ENCODE results near the gene AURKA. TPM values are rescaled to one million over a fixed set of nuclear protein-coding genes. Genes with fewer than 3 reads are reported as not detected.
"Not testable (repeated sequence)": the region's sequence is repeated elsewhere in the genome, so short reads cannot be mapped to it uniquely, and the experiment has no call there.

AURKA gene
- total RNA-seq, 2 experiments from 2014 or later: 63.2 to 105 TPM

GRCh38 chr20:56412949-56413348 lies 20.9 kb upstream of the AURKA start:
- no peak overlapping the region for H3K4me3 ChIP-seq (ENCODE audit: low read depth, low read length, poor library complexity, severe bottlenecking)
- no peak overlapping the region for H2AFZ ChIP-seq (ENCODE audit: low read length)
- no peak overlapping the region for H3K27ac ChIP-seq (ENCODE audit: low read depth, low read length, poor library complexity, severe bottlenecking)
- no peak overlapping the region for H3K4me2 ChIP-seq (ENCODE audit: low read length)
- H3K9me2 ChIP-seq (ENCODE audit: insufficient read depth, low read length): no peaks in the 10 kb centered on the region
- intact Hi-C loops (cut with micrococcal nuclease; ENCODE audit: unreplicated experiment): no loop called here
- no TSS peak for BruUV-seq (replicated peaks)
- CTCF ChIA-PET (ENCODE audit: unreplicated experiment): no interaction called here
- TF ChIP-seq EZH2phosphoT487 (IDR thresholded peaks at IDR 0.05; ENCODE audit: borderline replicate concordance, low read depth, low read length): no peak
- no peak for TF ChIP-seq CTCF (conservative IDR thresholded peaks at IDR 0.05; ENCODE audit: low read length)
- no peaks in the 10 kb centered on the region for H3K9me3 ChIP-seq (ENCODE audit: low read length)
- DNase-seq (ENCODE audit: low spot score): no peak
- POLR2A ChIA-PET: interaction anchor here (0.6 to 1.4 kb wide), 6 partner anchors 11 to 1308 kb away, joined by 3 to 7 read pairs (median 4); no protein-coding TSS in a partner anchor
- H3K79me2 ChIP-seq (ENCODE audit: insufficient read depth, low read depth, low read length): no peaks in the 10 kb centered on the region
- H3K36me3 ChIP-seq (ENCODE audit: insufficient read depth, low read length): peaks cover 31% of the 10 kb centered on the region
- peaks cover 7% of the 10 kb centered on the region for H3K4me1 ChIP-seq (ENCODE audit: insufficient read depth, low read length, poor library complexity, severe bottlenecking)
- no peaks in the 10 kb centered on the region for H4K20me1 ChIP-seq (ENCODE audit: insufficient read depth, low read length)

- H3K4me1 ChIP-seq (ENCODE audit: insufficient read depth, low read length, poor library complexity, severe bottlenecking): peaks cover 7% of the 10 kb centered on the region
- no peak overlapping the region for H3K27ac ChIP-seq (ENCODE audit: low read depth, low read length, poor library complexity, severe bottlenecking)
- H3K9me3 ChIP-seq (ENCODE audit: low read length): no peaks in the 10 kb centered on the region
- POLR2A ChIA-PET: interaction anchor here (0.5 to 1.4 kb wide), 6 partner anchors 8 to 118 kb away, joined by 3 to 4 read pairs (median 4); no protein-coding TSS in a partner anchor
- TF ChIP-seq CTCF (conservative IDR thresholded peaks at IDR 0.05; ENCODE audit: low read length) (no peak), EZH2phosphoT487 (IDR thresholded peaks at IDR 0.05; ENCODE audit: borderline replicate concordance, low read depth, low read length) (no peak)
- H3K4me2 ChIP-seq (ENCODE audit: low read length): no peak overlapping the region
- H3K9me2 ChIP-seq (ENCODE audit: insufficient read depth, low read length): no peaks in the 10 kb centered on the region
- H3K36me3 ChIP-seq (ENCODE audit: insufficient read depth, low read length): peaks cover 36% of the 10 kb centered on the region
- H3K79me2 ChIP-seq (ENCODE audit: insufficient read depth, low read depth, low read length): no peaks in the 10 kb centered on the region
- DNase-seq (ENCODE audit: low spot score): no peak
- no peak overlapping the region for H3K4me3 ChIP-seq (ENCODE audit: low read depth, low read length, poor library complexity, severe bottlenecking)
- CTCF ChIA-PET (ENCODE audit: unreplicated experiment): no interaction called here
- no TSS peak for BruUV-seq (replicated peaks)
- H2AFZ ChIP-seq (ENCODE audit: low read length): no peak overlapping the region
- H4K20me1 ChIP-seq (ENCODE audit: insufficient read depth, low read length): no peaks in the 10 kb centered on the region
- intact Hi-C loops (cut with micrococcal nuclease; ENCODE audit: unreplicated experiment): no loop called here
Measured at GRCh38 chr20:56412473-56412790, 20.4 kb upstream of the AURKA start.

- ChIA-PET POLR2A (interaction anchor here (0.5 to 1.4 kb wide), 6 partner anchors 9 to 119 kb away, joined by 3 to 4 read pairs (median 4); no protein-coding TSS in a partner anchor), CTCF (ENCODE audit: unreplicated experiment) (no interaction called here)
- H2AFZ ChIP-seq (ENCODE audit: low read length): 0 out of 2 replicates have a peak within 1 kb of the TSS, but pooled peaks have one; percentile 9
- H3K4me3 ChIP-seq (ENCODE audit: low read depth, low read length, poor library complexity, severe bottlenecking): no peak within 1 kb of the TSS
- H3K36me3 ChIP-seq (ENCODE audit: insufficient read depth, low read length): peaks cover 41% of the 10 kb centered on the region
- DNase-seq (ENCODE audit: low spot score): no peak
- H3K27ac ChIP-seq (ENCODE audit: low read depth, low read length, poor library complexity, severe bottlenecking): no peak within 1 kb of the TSS
- H3K4me1 ChIP-seq (ENCODE audit: insufficient read depth, low read length, poor library complexity, severe bottlenecking): peaks cover 7% of the 10 kb centered on the region
- intact Hi-C loops (cut with micrococcal nuclease; ENCODE audit: unreplicated experiment): no loop called here
- BruUV-seq (replicated peaks): no TSS peak
- TF ChIP-seq CTCF (conservative IDR thresholded peaks at IDR 0.05; ENCODE audit: low read length) (no peak), EZH2phosphoT487 (IDR thresholded peaks at IDR 0.05; ENCODE audit: borderline replicate concordance, low read depth, low read length) (no peak)
- no peak within 1 kb of the TSS for H3K4me2 ChIP-seq (ENCODE audit: low read length)
- no peaks in the 10 kb centered on the region for H3K79me2 ChIP-seq (ENCODE audit: insufficient read depth, low read depth, low read length)
- H3K9me2 ChIP-seq (ENCODE audit: insufficient read depth, low read length): no peaks in the 10 kb centered on the region
- no peaks in the 10 kb centered on the region for H4K20me1 ChIP-seq (ENCODE audit: insufficient read depth, low read length)
- no peaks in the 10 kb centered on the region for H3K9me3 ChIP-seq (ENCODE audit: low read length)
Measured at GRCh38 chr20:56411759-56412472, 19.9 kb upstream of the AURKA start, which contains the start of gene CASS4. Gene CASS4, plus strand, starts transcription at chr20:56412260. Its CDS starts 199 bp downstream, at chr20:56412459.

GRCh38 chr20:56411287-56411686 lies 19.3 kb upstream of the AURKA start:
- not testable (repeated sequence) for H3K27ac ChIP-seq (ENCODE audit: low read depth, low read length, poor library complexity, severe bottlenecking)

More at GRCh38 chr20:56411287-56411686, 19.3 kb upstream of the AURKA start:
- H3K36me3 ChIP-seq (ENCODE audit: insufficient read depth, low read length): peaks cover 48% of the 10 kb centered on the region
- DNase-seq (ENCODE audit: low spot score); H3K4me2 ChIP-seq (ENCODE audit: low read length); H2AFZ ChIP-seq (ENCODE audit: low read length); H3K9me3 ChIP-seq (ENCODE audit: low read length); H3K4me1 ChIP-seq (ENCODE audit: insufficient read depth, low read length, poor library complexity, severe bottlenecking); H4K20me1 ChIP-seq (ENCODE audit: insufficient read depth, low read length); intact Hi-C loops (cut with micrococcal nuclease; ENCODE audit: unreplicated experiment); BruUV-seq (replicated peaks); H3K4me3 ChIP-seq (ENCODE audit: low read depth, low read length, poor library complexity, severe bottlenecking); H3K9me2 ChIP-seq (ENCODE audit: insufficient read depth, low read length); H3K79me2 ChIP-seq (ENCODE audit: insufficient read depth, low read depth, low read length); CTCF ChIA-PET (ENCODE audit: unreplicated experiment): not testable (repeated sequence)
- POLR2A ChIA-PET: interaction anchor here (1.2 kb wide), 1 partner anchor 16 kb away, joined by 4 read pairs; no protein-coding TSS in a partner anchor

All from OCI-LY7 (cell line).